Liver (tissue), 3 donors: ENCODE results near the gene PTP4A1.

Experiments
- ATF3 ChIP-seq: IDR thresholded peaks from 2 replicates; pipeline ENCODE4 v1.6.1; 2016; ENCODE audit warnings: antibody characterized with exemption
- EGR1 ChIP-seq, 2 donors: IDR thresholded peaks; 2 replicates each; pipeline ENCODE4 v1.6.1; 2016 to 2018; ENCODE audit warnings: antibody characterized with exemption in 2 of 2, low read depth in 2 of 2
- JUND ChIP-seq, 2 donors: IDR thresholded peaks; 2 replicates each; pipeline ENCODE4 v1.6.1; 2016; ENCODE audit warnings: antibody characterized with exemption in 2 of 2
- MAX ChIP-seq: IDR thresholded peaks from 2 replicates; pipeline ENCODE4 v1.6.1; 2016; ENCODE audit warnings: antibody characterized with exemption
- REST ChIP-seq: IDR thresholded peaks from 2 replicates; pipeline ENCODE4 v1.6.1; 2016; ENCODE audit warnings: antibody characterized with exemption, mild to moderate bottlenecking
- TAF1 ChIP-seq: conservative IDR thresholded peaks from 2 replicates; pipeline ENCODE4 v1.6.1; 2016; ENCODE audit warnings: antibody characterized with exemption, mild to moderate bottlenecking
- TF ChIP-seq, protein P1 (sequence below): IDR thresholded peaks from 2 replicates; pipeline ENCODE4 v1.6.1; 2016; ENCODE audit warnings: antibody characterized with exemption
- TF ChIP-seq, protein P2 (sequence below): fragments of 150-350 bp; IDR thresholded peaks from 2 replicates; pipeline ENCODE4 v1.5.1; 2017; ENCODE audit warnings: improper control_type of control experiment, low read depth, low read length; ENCODE audit not compliant: missing input control
- donor health status: healthy.
- donor health status: healthy.

GRCh38 chr6:63573899-63574553, 1.7 kb downstream of the PTP4A1 start:
- TF ChIP-seq REST: peak; percentile 53
- TF ChIP-seq, protein P1, sequence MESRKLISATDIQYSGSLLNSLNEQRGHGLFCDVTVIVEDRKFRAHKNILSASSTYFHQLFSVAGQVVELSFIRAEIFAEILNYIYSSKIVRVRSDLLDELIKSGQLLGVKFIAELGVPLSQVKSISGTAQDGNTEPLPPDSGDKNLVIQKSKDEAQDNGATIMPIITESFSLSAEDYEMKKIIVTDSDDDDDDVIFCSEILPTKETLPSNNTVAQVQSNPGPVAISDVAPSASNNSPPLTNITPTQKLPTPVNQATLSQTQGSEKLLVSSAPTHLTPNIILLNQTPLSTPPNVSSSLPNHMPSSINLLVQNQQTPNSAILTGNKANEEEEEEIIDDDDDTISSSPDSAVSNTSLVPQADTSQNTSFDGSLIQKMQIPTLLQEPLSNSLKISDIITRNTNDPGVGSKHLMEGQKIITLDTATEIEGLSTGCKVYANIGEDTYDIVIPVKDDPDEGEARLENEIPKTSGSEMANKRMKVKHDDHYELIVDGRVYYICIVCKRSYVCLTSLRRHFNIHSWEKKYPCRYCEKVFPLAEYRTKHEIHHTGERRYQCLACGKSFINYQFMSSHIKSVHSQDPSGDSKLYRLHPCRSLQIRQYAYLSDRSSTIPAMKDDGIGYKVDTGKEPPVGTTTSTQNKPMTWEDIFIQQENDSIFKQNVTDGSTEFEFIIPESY: no peak
- TF ChIP-seq, protein P2, sequence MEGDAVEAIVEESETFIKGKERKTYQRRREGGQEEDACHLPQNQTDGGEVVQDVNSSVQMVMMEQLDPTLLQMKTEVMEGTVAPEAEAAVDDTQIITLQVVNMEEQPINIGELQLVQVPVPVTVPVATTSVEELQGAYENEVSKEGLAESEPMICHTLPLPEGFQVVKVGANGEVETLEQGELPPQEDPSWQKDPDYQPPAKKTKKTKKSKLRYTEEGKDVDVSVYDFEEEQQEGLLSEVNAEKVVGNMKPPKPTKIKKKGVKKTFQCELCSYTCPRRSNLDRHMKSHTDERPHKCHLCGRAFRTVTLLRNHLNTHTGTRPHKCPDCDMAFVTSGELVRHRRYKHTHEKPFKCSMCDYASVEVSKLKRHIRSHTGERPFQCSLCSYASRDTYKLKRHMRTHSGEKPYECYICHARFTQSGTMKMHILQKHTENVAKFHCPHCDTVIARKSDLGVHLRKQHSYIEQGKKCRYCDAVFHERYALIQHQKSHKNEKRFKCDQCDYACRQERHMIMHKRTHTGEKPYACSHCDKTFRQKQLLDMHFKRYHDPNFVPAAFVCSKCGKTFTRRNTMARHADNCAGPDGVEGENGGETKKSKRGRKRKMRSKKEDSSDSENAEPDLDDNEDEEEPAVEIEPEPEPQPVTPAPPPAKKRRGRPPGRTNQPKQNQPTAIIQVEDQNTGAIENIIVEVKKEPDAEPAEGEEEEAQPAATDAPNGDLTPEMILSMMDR: peak; percentile 57
- peak; percentile 77 for TF ChIP-seq TAF1
- no peak for TF ChIP-seq ATF3
- no peak for TF ChIP-seq EGR1 (IDR thresholded peaks at IDR 0.05; ENCODE audit: low read depth in 2 of 2)
- no peak for TF ChIP-seq MAX
- TF ChIP-seq JUND (IDR thresholded peaks at IDR 0.05): peak in 1 of 2 donors; percentile 37
